Measurements from ENCODE around the gene MLANA. TPM values are rescaled to one million over a fixed set of nuclear protein-coding genes. Genes with fewer than 3 reads are reported as not detected.

Gene MLANA
- total RNA-seq, 3 donors from 2014 or later: not detected

GRCh38 chr9:5863092-5863746 is 27.5 kb upstream of the MLANA start:
- H3K27ac ChIP-seq: no peak overlapping the region
- DNase-seq (ENCODE audit: low spot score in 2 of 2): no peak
- intact Hi-C loops (cut with DNase I; ENCODE audit: low total_unique reads): no loop called here
- H3K9me3 ChIP-seq: no peaks in the 10 kb centered on the region
- no peak for TF ChIP-seq CTCF (IDR thresholded peaks at IDR 0.05)
- TF ChIP-seq POLR2AphosphoS5 (IDR thresholded peaks at IDR 0.05): no peak
- TF ChIP-seq POLR2A (IDR thresholded peaks at IDR 0.05): no peak
- H3K4me3 ChIP-seq: no peak overlapping the region
- no peaks in the 10 kb centered on the region for H3K27me3 ChIP-seq
- H3K36me3 ChIP-seq: no peaks in the 10 kb centered on the region
- H3K4me1 ChIP-seq: no peaks in the 10 kb centered on the region

GRCh38 chr9:5864446-5864845 is 26.2 kb upstream of the MLANA start:
- Histone ChIP-seq H3K27ac (no peak overlapping the region), H3K27me3 (no peaks in the 10 kb centered on the region), H3K4me1 (no peaks in the 10 kb centered on the region), H3K9me3 (no peaks in the 10 kb centered on the region), H3K36me3 (no peaks in the 10 kb centered on the region), H3K4me3 (no peak overlapping the region)
- DNase-seq (ENCODE audit: low spot score in 2 of 2): no peak
- intact Hi-C loops (cut with DNase I; ENCODE audit: low total_unique reads): no loop called here
- no peak for TF ChIP-seq POLR2A (IDR thresholded peaks at IDR 0.05)
- no peak for TF ChIP-seq POLR2AphosphoS5 (IDR thresholded peaks at IDR 0.05)
- TF ChIP-seq CTCF (IDR thresholded peaks at IDR 0.05): no peak

- H3K36me3 ChIP-seq: no peaks in the 10 kb centered on the region
- DNase-seq (ENCODE audit: low spot score in 2 of 2): no peak
- no peaks in the 10 kb centered on the region for H3K27me3 ChIP-seq
- intact Hi-C loops (cut with DNase I; ENCODE audit: low total_unique reads): no loop called here
- no peaks in the 10 kb centered on the region for H3K4me1 ChIP-seq
- H3K9me3 ChIP-seq: no peaks in the 10 kb centered on the region
- no peak for TF ChIP-seq CTCF (IDR thresholded peaks at IDR 0.05)
- TF ChIP-seq POLR2A (IDR thresholded peaks at IDR 0.05): no peak
- no peak for TF ChIP-seq POLR2AphosphoS5 (IDR thresholded peaks at IDR 0.05)
- no peak overlapping the region for H3K27ac ChIP-seq
- H3K4me3 ChIP-seq: no peak overlapping the region
Measured at GRCh38 chr9:5866272-5866671, 24.4 kb upstream of the MLANA start.

GRCh38 chr9:5866685-5867084 is 24.0 kb upstream of the MLANA start:
- intact Hi-C loops (cut with DNase I; ENCODE audit: low total_unique reads): no loop called here
- Histone ChIP-seq H3K27me3 (no peaks in the 10 kb centered on the region), H3K27ac (no peak overlapping the region), H3K9me3 (no peaks in the 10 kb centered on the region), H3K4me3 (no peak overlapping the region), H3K4me1 (no peaks in the 10 kb centered on the region), H3K36me3 (no peaks in the 10 kb centered on the region)
- TF ChIP-seq CTCF (IDR thresholded peaks at IDR 0.05): no peak
- no peak for TF ChIP-seq POLR2A (IDR thresholded peaks at IDR 0.05)
- no peak for DNase-seq (ENCODE audit: low spot score in 2 of 2)

- H3K4me1 ChIP-seq: no peaks in the 10 kb centered on the region
- H3K36me3 ChIP-seq: no peaks in the 10 kb centered on the region
- H3K27me3 ChIP-seq: no peaks in the 10 kb centered on the region
- H3K27ac ChIP-seq: no peak overlapping the region
- TF ChIP-seq POLR2A (IDR thresholded peaks at IDR 0.05): no peak
- no peak for TF ChIP-seq POLR2AphosphoS5 (IDR thresholded peaks at IDR 0.05)
- no peak for TF ChIP-seq CTCF (IDR thresholded peaks at IDR 0.05)
- intact Hi-C loops (cut with DNase I; ENCODE audit: low total_unique reads): no loop called here
- H3K9me3 ChIP-seq: no peaks in the 10 kb centered on the region
- no peak for DNase-seq (ENCODE audit: low spot score in 2 of 2)
- no peak overlapping the region for H3K4me3 ChIP-seq
Measured at GRCh38 chr9:5868235-5868634, 22.5 kb upstream of the MLANA start.

All from breast epithelium (tissue), 4 donors.